IMR-90 (cell line): Measurements from ENCODE around the gene ENDOG. TPM values are rescaled to one million over a fixed set of nuclear protein-coding genes. Genes with fewer than 3 reads are reported as not detected.

Experiments used
- ATAC-seq: fragments of 200-7000 bp; cut with Tn5 transposase; 2 replicates; pipeline ENCODE4 v1.9.1; 2020; ENCODE audit warnings: low read depth, mild to moderate bottlenecking, moderate library complexity
- BruUV-seq: library from RNA; stranded (reverse); fragments of 400-500 nt; replicated peaks from 2 replicates; lab custom pipeline; 2021; lab: Mats Ljungman, UMichigan
- CTCF ChIA-PET: fragments of 300-600 bp; formaldehyde crosslinking; extraction: SDS; loops from one replicate; lab custom pipeline; 2021; ENCODE audit warnings: antibody characterized with exemption; lab: Yijun Ruan, JAX
- POLR2A ChIA-PET: fragments of 300-600 bp; sonication (Branson Sonifier 250); formaldehyde crosslinking; loops from one replicate; lab custom pipeline; 2022; ENCODE audit warnings: antibody characterized with exemption; ENCODE audit not compliant: unreplicated experiment; lab: Charles Lee
- DNase-seq: peaks from one replicate; pipeline ENCODE4 v3.0.0; 2013
- H2AFZ ChIP-seq: replicated peaks from 2 replicates; pipeline ENCODE3; 2013; ENCODE audit warnings: low read length, mild to moderate bottlenecking; ENCODE audit not compliant: poor library complexity
- H2AK5ac ChIP-seq: 2 replicates; pipeline ENCODE4 v1.6.1; 2013; ENCODE audit warnings: low read depth, low read length, inconsistent platforms
- H2AK9ac ChIP-seq: replicated peaks from 2 replicates; pipeline ENCODE3; 2013; ENCODE audit warnings: mild to moderate bottlenecking, low read depth, low read length, moderate library complexity; ENCODE audit not compliant: poor library complexity
- H2BK120ac ChIP-seq: 2 replicates; pipeline ENCODE4 v1.6.1; 2013; ENCODE audit warnings: low read depth, low read length, inconsistent platforms
- H2BK15ac ChIP-seq: 3 replicates; pipeline ENCODE4 v1.6.1; 2013; ENCODE audit warnings: low read depth, low read length, inconsistent platforms
- H2BK20ac ChIP-seq: 2 replicates; pipeline ENCODE4 v1.6.1; 2013; ENCODE audit warnings: low read depth, mild to moderate bottlenecking, inconsistent platforms, low read length, moderate library complexity
- H2BK5ac ChIP-seq: 2 replicates; pipeline ENCODE4 v1.6.1; 2013; ENCODE audit warnings: mild to moderate bottlenecking, low read depth, low read length, inconsistent platforms; ENCODE audit not compliant: poor library complexity, severe bottlenecking
- H3K14ac ChIP-seq: replicated peaks from 2 replicates; pipeline ENCODE4 v1.6.1; 2013; ENCODE audit warnings: low read depth, low read length, inconsistent platforms
- H3K18ac ChIP-seq: 2 replicates; pipeline ENCODE4 v1.6.1; 2013; ENCODE audit warnings: low read depth, low read length, control low read depth
- H3K23ac ChIP-seq: 2 replicates; pipeline ENCODE4 v1.6.1; 2013; ENCODE audit warnings: low read depth, low read length, inconsistent platforms
- H3K27ac ChIP-seq: 2 replicates; pipeline ENCODE4 v1.5.1; 2013; ENCODE audit warnings: mild to moderate bottlenecking, control low read depth, low read length; ENCODE audit not compliant: insufficient read depth
- H3K27me3 ChIP-seq: 2 replicates; pipeline ENCODE4 v1.6.1; 2013; ENCODE audit warnings: low read length; ENCODE audit not compliant: control insufficient read depth, insufficient read depth
- H3K36me3 ChIP-seq: 2 replicates; pipeline ENCODE4 v1.6.1; 2013; ENCODE audit warnings: low read length, mixed read lengths; ENCODE audit not compliant: control insufficient read depth, insufficient read depth
- H3K4ac ChIP-seq: 2 replicates; pipeline ENCODE4 v1.6.1; 2013; ENCODE audit warnings: low read depth, low read length, inconsistent platforms
- H3K4me1 ChIP-seq: 2 replicates; pipeline ENCODE4 v1.6.1; 2013; ENCODE audit warnings: low read length, mixed read lengths; ENCODE audit not compliant: control insufficient read depth, insufficient read depth
- H3K4me2 ChIP-seq: 2 replicates; pipeline ENCODE4 v1.6.1; 2013; ENCODE audit warnings: low read depth, mild to moderate bottlenecking, control low read depth, low read length, moderate library complexity
- H3K4me3 ChIP-seq: 2 replicates; pipeline ENCODE4 v1.5.1; 2013; ENCODE audit warnings: low read depth, mild to moderate bottlenecking, control low read depth, low read length, moderate library complexity; ENCODE audit not compliant: insufficient read depth
- H3K56ac ChIP-seq: 2 replicates; pipeline ENCODE4 v1.6.1; 2013; ENCODE audit warnings: low read length, inconsistent platforms; ENCODE audit not compliant: insufficient read depth; ENCODE audit errors: extremely low read depth
- H3K79me1 ChIP-seq, 2 experiments: 2 replicates each; pipeline ENCODE4 v1.6.1; 2013; ENCODE audit warnings: low read length in 2 of 2, inconsistent platforms in 1 of 2, low read depth in 1 of 2
- H3K9ac ChIP-seq: 2 replicates; pipeline ENCODE4 v1.6.1; 2013; ENCODE audit warnings: low read depth, low read length, control low read depth
- H3K9me1 ChIP-seq: 2 replicates; pipeline ENCODE4 v1.6.1; 2013; ENCODE audit warnings: low read length, inconsistent platforms; ENCODE audit not compliant: insufficient read depth
- H3K9me3 ChIP-seq: 2 replicates; pipeline ENCODE4 v1.6.1; 2013; ENCODE audit warnings: low read length; ENCODE audit not compliant: control insufficient read depth, insufficient read depth
- H4K20me1 ChIP-seq: 2 replicates; pipeline ENCODE4 v1.6.1; 2013; ENCODE audit warnings: low read length, inconsistent platforms; ENCODE audit not compliant: insufficient read depth
- H4K5ac ChIP-seq: 2 replicates; pipeline ENCODE4 v1.6.1; 2013; ENCODE audit warnings: mild to moderate bottlenecking, low read depth, low read length, control low read depth
- H4K8ac ChIP-seq, 2 experiments: 2 replicates each; pipeline ENCODE4 v1.6.1; 2013; ENCODE audit warnings: low read depth in 2 of 2, low read length in 2 of 2, control low read depth in 1 of 2, inconsistent platforms in 1 of 2
- H4K91ac ChIP-seq: 2 replicates; pipeline ENCODE4 v1.6.1; 2013; ENCODE audit warnings: low read depth, low read length, inconsistent platforms; ENCODE audit not compliant: insufficient read depth
- MAFK ChIP-seq: IDR thresholded peaks from 2 replicates; pipeline ENCODE4 v1.6.1; 2012; ENCODE audit warnings: low read depth, low read length, improper control_type of control experiment
- WGBS, 2 experiments: methylation state at CpG; one replicate each; pipeline versions ENCODE4 v1.1.5 to v1.1.7; 2013; ENCODE audit warnings: missing lambda C conversion rate in 2 of 2; ENCODE audit not compliant: insufficient read length in 1 of 2; ENCODE audit errors: extremely low coverage in 2 of 2; 5-methylcytosine and 5-hydroxymethylcytosine counted together
- dilution Hi-C: fragments of 300-500 bp; cut with HindIII; formaldehyde crosslinking; loops from one replicate; pipeline ENCODE4 v1.14.3; 2018; ENCODE audit warnings: low sequenced_read_pairs; ENCODE audit not compliant: unreplicated experiment
- in situ Hi-C: fragments of 300-500 bp; cut with MboI; formaldehyde crosslinking; loops from 3 replicates; pipeline ENCODE4 v1.14.3; 2019; ENCODE audit warnings: low sequenced_read_pairs, inconsistent platforms, mixed read lengths
- intact Hi-C: fragments of 100-400 bp; cut with micrococcal nuclease; formaldehyde crosslinking; loops from 2 replicates; pipeline ENCODE4 v1.10.0; 2022
- polyA plus RNA-seq, 3 experiments: library from polyadenylated mRNA; depleted of rRNA; stranded (reverse); fragments of >200 nt; gene quantifications; 2 replicates each; pipeline ENCODE4 v1.2.3, GENCODE V29; 2012; ENCODE audit warnings: low replicate concordance in 1 of 3
- total RNA-seq: library from RNA; depleted of rRNA; stranded (reverse); fragments of >200 nt; gene quantifications from 2 replicates; pipeline ENCODE4 v1.2.3, GENCODE V29; 2012

Gene ENDOG
- total and polyA plus RNA-seq, 2 of the 4 experiments (the other 2 are of a cell fraction): 9.9 to 16.2 TPM

- 100% methylated on average over 3 of the region's 22 CpGs; no CpG with 5 or more reads in 1 of the 2 experiments for WGBS, 2 experiments
- Histone ChIP-seq H3K27ac (no peak overlapping the region), H2BK20ac (no peak overlapping the region), H3K56ac (no peak overlapping the region), H4K91ac (no peak overlapping the region), H4K5ac (no peak overlapping the region), H3K4me1 (peaks cover 4% of the 10 kb centered on the region; the same call in 1 of the 2 replicates), H3K4me2 (no peak overlapping the region), H2AK5ac (no peak overlapping the region), H3K9me1 (peaks cover 9% of the 10 kb centered on the region; the same call in 1 of the 2 replicates), H3K23ac (no peak overlapping the region), H3K4ac (no peak overlapping the region), H2BK120ac (no peak overlapping the region), H4K20me1 (peaks cover 14% of the 10 kb centered on the region), H3K9me3 (no peaks in the 10 kb centered on the region), H2BK15ac (no peak overlapping the region), H2BK5ac (no peak overlapping the region), H3K14ac (no peak overlapping the region), H2AK9ac (no peak overlapping the region), H3K27me3 (no peaks in the 10 kb centered on the region), H4K8ac (no peak overlapping the region), H3K36me3 (peaks cover 47% of the 10 kb centered on the region), H3K79me1 (peaks cover 10 to 24% of the 10 kb centered on the region in 2 experiments; a peak in 3 of 4 replicates), H3K9ac (no peak overlapping the region), H3K18ac (no peak overlapping the region), H2AFZ (no peak overlapping the region), H3K4me3 (no peak overlapping the region)
- no TSS peak for BruUV-seq
- POLR2A ChIA-PET: no interaction called here
- dilution Hi-C loops: no loop called here
- DNase-seq (no peak), ATAC-seq (no peak)
- CTCF ChIA-PET: no interaction called here
- TF ChIP-seq MAFK: no peak
- intact Hi-C loops: no loop called here
- in situ Hi-C loops: no loop called here
These were observed 4.2 kb downstream of the ENDOG start for GRCh38 chr9:128822407-128823042.
